GM12878 (cell line): ENCODE measurements around the gene NFATC1. TPM values are rescaled to one million over a fixed set of nuclear protein-coding genes. Genes with fewer than 3 reads are reported as not detected.

ENCODE experiments used
- ATAC-seq: fragments of 200-7000 bp; cut with Tn5 transposase; 3 replicates; pipeline ENCODE4 v1.9.1; 2020; ENCODE audit warnings: mild to moderate bottlenecking, moderate library complexity
- BruUV-seq: library from RNA; stranded (reverse); fragments of 400-500 nt; replicated peaks from 2 replicates; lab custom pipeline; 2021; lab: Mats Ljungman, UMichigan
- CTCF ChIA-PET: fragments of 300-600 bp; sonication (Branson Sonifier 250); formaldehyde crosslinking; extraction: SDS; loops from one replicate; lab custom pipeline; 2021; ENCODE audit warnings: inconsistent platforms; lab: Yijun Ruan, JAX
- POLR2A ChIA-PET: fragments of 350-600 bp; formaldehyde crosslinking; extraction: SDS; loops from one replicate; lab custom pipeline; 2021; ENCODE audit warnings: inconsistent platforms; lab: Charles Lee
- RAD21 ChIA-PET: fragments of 300-600 bp; sonication (Branson Sonifier 250); formaldehyde crosslinking; loops from one replicate; lab custom pipeline; 2023; ENCODE audit warnings: antibody characterized with exemption; ENCODE audit not compliant: unreplicated experiment; lab: Charles Lee
- SMC1A ChIA-PET: fragments of 300-600 bp; sonication (Branson Sonifier 250); formaldehyde crosslinking; loops from one replicate; lab custom pipeline; 2023; ENCODE audit not compliant: unreplicated experiment, uncharacterized antibody; lab: Charles Lee
- DNase-seq: peaks from one replicate; pipeline ENCODE4 v3.0.0-alpha.2; 2011; ENCODE audit warnings: low read depth, low spot score
- FAIRE-seq: peaks from 3 replicates; lab custom pipeline; 2011; peaks lifted over from hg19 to GRCh38; lab: Jason Lieb, UNC
- H2AFZ ChIP-seq: 2 replicates; pipeline ENCODE4 v1.6.0; 2011; ENCODE audit warnings: low read depth, low read length, control low read depth; ENCODE audit not compliant: control insufficient read depth
- H3K27ac ChIP-seq: 2 replicates; pipeline ENCODE4 v1.5.1; 2011; ENCODE audit warnings: control low read depth; ENCODE audit not compliant: control insufficient read depth, insufficient read depth
- H3K27me3 ChIP-seq, 2 experiments: replicated peaks in 1 of 2; 2 replicates each; pipeline versions ENCODE4 v1.6.0 to v1.6.1; 2011; ENCODE audit warnings: low read length in 1 of 2; ENCODE audit not compliant: control insufficient read depth in 2 of 2, insufficient read depth in 2 of 2
- H3K36me3 ChIP-seq, 2 experiments: 2 replicates each; pipeline ENCODE4 v1.5.1; 2011; ENCODE audit warnings: low read length in 1 of 2; ENCODE audit not compliant: control insufficient read depth in 2 of 2, insufficient read depth in 2 of 2
- H3K4me1 ChIP-seq: 2 replicates; pipeline ENCODE4 v1.6.1; 2011; ENCODE audit warnings: mild to moderate bottlenecking, low read length, moderate library complexity, mixed read lengths; ENCODE audit not compliant: control insufficient read depth, insufficient read depth
- H3K4me2 ChIP-seq: 2 replicates; pipeline ENCODE4 v1.6.0; 2011; ENCODE audit warnings: control low read depth; ENCODE audit not compliant: control insufficient read depth, insufficient read depth
- H3K4me3 ChIP-seq: fragments of 200-600 bp; sonication (generic); 2 replicates; pipeline ENCODE4 v1.5.1; 2016
- H3K79me2 ChIP-seq: 2 replicates; pipeline ENCODE4 v1.6.0; 2011; ENCODE audit warnings: low read length; ENCODE audit not compliant: control insufficient read depth, insufficient read depth
- H3K9ac ChIP-seq: 2 replicates; pipeline ENCODE4 v1.8.0; 2011; ENCODE audit warnings: low read length, control low read depth, mixed read lengths; ENCODE audit not compliant: control insufficient read depth, insufficient read depth
- H3K9me3 ChIP-seq: replicated peaks from 3 replicates; pipeline ENCODE4 v1.5.1; 2011; ENCODE audit warnings: mild to moderate bottlenecking, low read length; ENCODE audit not compliant: control insufficient read depth, insufficient read depth
- H4K20me1 ChIP-seq: 2 replicates; pipeline ENCODE4 v1.6.0; 2011; ENCODE audit not compliant: control insufficient read depth, insufficient read depth
- ATF7 ChIP-seq: fragments of 450-650 bp; IDR thresholded peaks from 2 replicates; pipeline ENCODE4 v1.6.1; 2016; ENCODE audit warnings: low read depth, mild to moderate bottlenecking
- BCL11A ChIP-seq: IDR thresholded peaks from 2 replicates; pipeline ENCODE4 v1.6.1; 2011; ENCODE audit warnings: low read depth, low read length
- E2F8 ChIP-seq: fragments of 450-650 bp; IDR thresholded peaks from 2 replicates; pipeline ENCODE4 v1.6.1; 2018; ENCODE audit warnings: mild to moderate bottlenecking, low read depth, moderate library complexity; ENCODE audit not compliant: partially characterized antibody
- EED ChIP-seq: sonication (generic); IDR thresholded peaks from 2 replicates; pipeline ENCODE4 v1.6.1; 2016; ENCODE audit warnings: antibody characterized with exemption, low read depth
- ESRRA ChIP-seq: IDR thresholded peaks from 2 replicates; pipeline ENCODE4 v1.6.1; 2012; ENCODE audit warnings: mild to moderate bottlenecking, low read length, improper control_type of control experiment
- FOS ChIP-seq: IDR thresholded peaks from 3 replicates; pipeline ENCODE4 v1.6.1; 2011; ENCODE audit warnings: borderline replicate concordance; ENCODE audit not compliant: insufficient read length; ENCODE audit errors: extremely low read depth
- JUNB ChIP-seq: IDR thresholded peaks from 2 replicates; pipeline ENCODE4 v1.6.1; 2016; ENCODE audit warnings: antibody characterized with exemption, mild to moderate bottlenecking
- LARP7 ChIP-seq: fragments of 450-650 bp; IDR thresholded peaks from 2 replicates; pipeline ENCODE4 v1.6.1; 2017; ENCODE audit warnings: mild to moderate bottlenecking
- NBN ChIP-seq: fragments of 450-650 bp; IDR thresholded peaks from 2 replicates; pipeline ENCODE4 v1.6.1; 2016
- NFYB ChIP-seq: IDR thresholded peaks from 2 replicates; pipeline ENCODE4 v1.6.1; 2011; ENCODE audit warnings: low read depth, mild to moderate bottlenecking, low read length, improper control_type of control experiment, moderate library complexity; ENCODE audit not compliant: insufficient read depth
- NRF1 ChIP-seq: conservative IDR thresholded peaks from 2 replicates; pipeline ENCODE4 v1.6.1; 2011; ENCODE audit warnings: mild to moderate bottlenecking, low read depth, low read length, improper control_type of control experiment
- PKNOX1 ChIP-seq: fragments of 450-650 bp; IDR thresholded peaks from 2 replicates; pipeline ENCODE4 v1.6.1; 2016; ENCODE audit warnings: mild to moderate bottlenecking
- SMC3 ChIP-seq: IDR thresholded peaks from 2 replicates; pipeline ENCODE4 v1.6.1; 2011; ENCODE audit warnings: low read length, improper control_type of control experiment, borderline replicate concordance
- TCF7 ChIP-seq: IDR thresholded peaks from 2 replicates; pipeline ENCODE4 v1.6.1; 2014; ENCODE audit warnings: antibody characterized with exemption, borderline replicate concordance
- USF2 ChIP-seq: IDR thresholded peaks from 2 replicates; pipeline ENCODE4 v1.6.1; 2011; ENCODE audit warnings: low read depth, low read length, improper control_type of control experiment, borderline replicate concordance
- YBX1 ChIP-seq: fragments of 450-650 bp; IDR thresholded peaks from 2 replicates; pipeline ENCODE4 v1.6.1; 2016; ENCODE audit warnings: antibody characterized with exemption
- YY1 ChIP-seq: IDR thresholded peaks from 2 replicates; pipeline ENCODE4 v1.6.1; 2011; ENCODE audit warnings: low read depth, mild to moderate bottlenecking, low read length
- ZNF274 ChIP-seq: IDR thresholded peaks from one replicate; pipeline ENCODE4 v1.8.0; 2011; ENCODE audit not compliant: insufficient read length, insufficient read depth
- WGBS: methylation state at CpG from one replicate; pipeline ENCODE4 v1.1.6; 2016; ENCODE audit warnings: low lambda C conversion rate; ENCODE audit not compliant: insufficient replicate concordance, insufficient coverage; ENCODE audit errors: missing lambda C conversion rate; 5-methylcytosine and 5-hydroxymethylcytosine counted together
- in situ Hi-C: fragments of 300-500 bp; cut with MboI; formaldehyde crosslinking; loops from 9 replicates; pipeline ENCODE4 v1.14.3; 2018; ENCODE audit warnings: mixed read lengths
- intact Hi-C: fragments of 100-400 bp; cut with micrococcal nuclease; formaldehyde crosslinking; loops from one replicate; pipeline ENCODE4 v1.14.2; 2022; ENCODE audit not compliant: unreplicated experiment
- polyA plus RNA-seq, 11 experiments: library from polyadenylated mRNA; depleted of rRNA in 4 of 11; unstranded in 6 of 11; stranded (reverse) in 5 of 11; fragments of >200 nt; fragmentation: Nextera tagmentation in 4 of 11; fragmentation: Illumina TruSeq in 1 of 11; extraction: Ambion mirVana in 4 of 11; extraction: Trizol in 1 of 11; gene quantifications; 1 replicate in 1 of 11; 2 replicates in 10 of 11; pipeline versions ENCODE4 v1.2.1 to v1.2.3, GENCODE V29; 2011 to 2016; ENCODE audit warnings: inconsistent platforms in 2 of 11, missing spikeins in 2 of 11, low read depth in 1 of 11
- total RNA-seq, 4 experiments: library from RNA; depleted of rRNA in 3 of 4; stranded (reverse); fragments of >200 nt in 3 of 4; fragmentation: Illumina TruSeq in 1 of 4; extraction: Trizol in 1 of 4; gene quantifications; 2 replicates each; pipeline versions ENCODE4 v1.2.1 to v1.2.3, GENCODE V29; 2013 to 2021

The NFATC1 gene
- total and polyA plus RNA-seq, 10 of the 15 experiments (the other 5 are each of a cell fraction or from before 2014, with no cell fraction given), result 0.84 to 20.8 (median 5.1) TPM

GRCh38 chr18:79433431-79433830, 37.7 kb downstream of the NFATC1 start:
- Histone ChIP-seq H3K9ac (no peak overlapping the region), H3K4me2 (no peak overlapping the region), H4K20me1 (no peaks in the 10 kb centered on the region), H3K27me3 (no peaks in the 10 kb centered on the region), H3K36me3 (peaks cover 0 to 11% of the 10 kb centered on the region in 2 experiments; a peak in 3 of 4 replicates), H3K27ac (no peak overlapping the region), H3K4me1 (peaks cover 15% of the 10 kb centered on the region), H3K9me3 (no peaks in the 10 kb centered on the region; the same call in 2 of the 3 replicates), H3K4me3 (no peak overlapping the region), H3K79me2 (no peaks in the 10 kb centered on the region), H2AFZ (no peak overlapping the region)
- no TSS peak for BruUV-seq
- ChIA-PET RAD21 (interaction anchor here (0.6 kb wide), 1 partner anchor 37 kb away, joined by 3 read pairs; no protein-coding TSS in a partner anchor), CTCF (no interaction called here), POLR2A (interaction anchor here (0.8 kb wide), 1 partner anchor 90 kb away, joined by 3 read pairs; no protein-coding TSS in a partner anchor), SMC1A (interaction anchor here (0.7 kb wide), 1 partner anchor 90 kb away, joined by 3 read pairs; no protein-coding TSS in a partner anchor)
- intact Hi-C loops (no loop called here), in situ Hi-C loops (no loop called here)
- no peak for FAIRE-seq
- no peak for DNase-seq
- 96% methylated on average over 27 of the region's 27 CpGs for WGBS
- no peak for ATAC-seq
- no peak for TF ChIP-seq YY1
- no peak for TF ChIP-seq YBX1
- no peak for TF ChIP-seq USF2
- no peak for TF ChIP-seq PKNOX1
- no peak for TF ChIP-seq TCF7
- TF ChIP-seq ESRRA, result no peak
- no peak for TF ChIP-seq NFYB
- no peak for TF ChIP-seq E2F8
- TF ChIP-seq ZNF274, result no peak
- no peak for TF ChIP-seq NRF1
- TF ChIP-seq ATF7, result no peak
- no peak for TF ChIP-seq LARP7
- TF ChIP-seq FOS, result no peak
- no peak for TF ChIP-seq EED
- TF ChIP-seq JUNB, result no peak
- TF ChIP-seq BCL11A, result no peak
- no peak for TF ChIP-seq SMC3
- no peak for TF ChIP-seq NBN
